Dermis blood vessel endothelial cell (primary cell): ENCODE results near the gene CCT3. TPM values are rescaled to one million over a fixed set of nuclear protein-coding genes. Genes with fewer than 3 reads are reported as not detected.

Source experiments
- DNase-seq: peaks from one replicate; pipeline ENCODE4 v3.0.0; 2010
- total RNA-seq: library from RNA; depleted of rRNA; stranded (reverse); fragments of >200 nt; gene quantifications from 2 replicates; pipeline ENCODE4 v1.2.3, GENCODE V29; 2014

The CCT3 gene
- total RNA-seq, 1 donor from 2014 or later: 552 TPM

DNA sequence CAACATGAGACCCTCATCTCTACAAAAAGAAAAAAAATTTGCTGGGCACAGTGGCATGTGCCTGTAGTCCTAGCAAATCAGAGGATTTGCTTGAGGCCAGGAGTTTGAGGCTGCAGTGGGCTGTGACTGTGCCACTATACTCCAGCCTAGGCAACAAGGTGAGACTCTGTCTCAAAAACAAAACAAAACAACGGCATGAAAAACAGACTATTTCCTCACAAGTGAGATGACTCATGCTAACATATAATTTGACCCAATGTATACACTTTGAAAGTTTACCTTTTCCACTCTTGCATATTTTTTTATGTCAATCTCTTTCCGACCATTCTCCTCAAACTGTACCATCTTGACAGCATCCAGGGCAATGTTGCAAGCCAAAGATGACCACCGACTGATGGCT lies 17.5 kb downstream of the CCT3 start:
- no peak for DNase-seq

DNA sequence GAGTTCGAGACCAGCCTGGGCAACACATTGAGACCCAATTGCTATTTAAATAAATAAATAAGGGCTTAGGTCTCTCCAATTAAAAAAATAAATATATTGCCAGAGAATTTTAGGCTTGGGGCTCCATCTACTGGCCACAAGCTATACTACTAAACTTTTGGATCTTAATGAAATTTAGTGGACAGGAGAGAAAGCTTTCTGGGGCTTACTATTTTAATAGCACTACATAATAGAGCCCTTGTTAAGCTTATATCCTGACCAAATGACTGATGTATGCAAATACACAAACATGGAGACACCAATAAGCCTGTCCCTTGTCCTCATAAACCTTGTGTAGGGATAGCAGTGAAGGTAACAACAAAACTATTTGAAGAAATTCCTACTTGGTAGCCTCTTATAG lies 18.4 kb downstream of the CCT3 start:
- DNase-seq: peak; percentile 64

DNA sequence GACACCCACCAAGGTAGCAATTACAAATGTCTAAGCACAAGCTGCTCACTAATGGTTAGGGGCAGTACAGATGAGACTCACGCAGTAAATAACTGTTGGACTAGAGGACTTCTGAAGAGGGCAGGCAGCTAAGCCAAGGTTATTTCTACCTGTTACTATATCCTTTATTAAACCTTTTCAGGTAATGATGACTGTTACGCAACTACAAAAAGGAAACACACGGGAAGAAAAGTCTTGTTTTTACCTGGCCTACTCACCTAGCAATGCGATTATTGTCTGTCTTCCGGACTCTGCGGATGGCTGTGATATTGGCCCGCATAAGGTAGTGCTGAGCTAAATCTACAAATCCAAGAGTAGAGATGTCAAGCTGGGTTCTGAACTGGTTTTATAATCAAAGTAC lies 21.2 kb downstream of the CCT3 start:
- no peak for DNase-seq

DNA sequence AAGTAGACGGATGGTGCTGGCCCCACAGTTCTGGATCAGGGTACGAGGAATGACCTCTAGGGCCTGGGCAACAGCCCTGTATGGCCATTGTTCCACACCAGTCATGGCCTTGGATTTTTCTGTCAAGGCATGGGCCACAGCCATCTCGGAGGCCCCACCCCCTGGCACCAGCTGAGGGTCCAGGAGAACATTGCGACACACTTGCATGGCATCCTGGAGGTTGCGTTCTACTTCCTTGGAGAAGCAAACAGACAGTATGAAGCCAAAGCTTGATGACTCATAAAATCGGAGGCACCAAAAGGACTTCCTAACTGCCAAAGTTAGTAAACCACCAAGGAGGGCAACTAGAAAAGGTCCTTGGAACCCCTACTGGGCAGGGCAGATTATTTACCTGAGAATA lies 27.1 kb downstream of the CCT3 start:
- no peak for DNase-seq

DNA sequence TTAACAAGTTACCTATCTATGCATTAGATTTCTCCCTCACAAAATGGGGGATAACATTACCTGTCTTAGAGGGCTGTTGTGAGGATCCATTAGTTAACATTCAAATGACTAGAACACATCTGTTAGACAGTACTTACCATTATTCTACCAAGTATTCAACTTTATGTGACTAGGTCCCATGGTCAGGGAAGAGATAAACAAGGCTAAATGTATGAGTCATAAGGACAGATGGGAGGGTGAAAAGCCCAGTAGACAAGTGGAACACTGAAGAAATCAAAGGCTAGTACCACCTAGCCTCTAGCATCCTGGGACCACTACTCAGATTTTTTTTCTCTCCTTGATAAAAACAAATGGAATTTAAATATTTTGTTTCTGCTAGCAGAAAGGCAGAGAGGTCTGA lies 30.0 kb downstream of the CCT3 start:
- peak; percentile 20 for DNase-seq

DNA sequence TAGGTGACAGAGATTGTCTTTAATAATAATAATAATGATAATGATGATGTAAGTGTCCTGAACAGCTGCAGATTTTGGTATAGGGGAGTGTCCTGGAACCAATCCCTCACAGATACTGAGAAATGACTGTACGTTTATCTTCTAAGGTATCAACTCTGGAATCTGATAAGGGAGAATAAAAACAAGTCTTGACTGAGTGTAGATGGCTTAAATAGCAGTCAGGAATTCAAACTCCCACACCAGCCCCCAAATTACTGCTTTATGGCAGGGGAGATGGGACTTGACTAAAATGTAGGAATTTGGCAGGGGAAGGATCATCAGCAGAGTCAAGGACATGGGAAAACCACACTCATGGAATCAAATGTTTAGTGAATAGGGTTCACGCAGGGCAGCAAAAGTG lies 32.9 kb downstream of the CCT3 start:
- DNase-seq: no peak

DNA sequence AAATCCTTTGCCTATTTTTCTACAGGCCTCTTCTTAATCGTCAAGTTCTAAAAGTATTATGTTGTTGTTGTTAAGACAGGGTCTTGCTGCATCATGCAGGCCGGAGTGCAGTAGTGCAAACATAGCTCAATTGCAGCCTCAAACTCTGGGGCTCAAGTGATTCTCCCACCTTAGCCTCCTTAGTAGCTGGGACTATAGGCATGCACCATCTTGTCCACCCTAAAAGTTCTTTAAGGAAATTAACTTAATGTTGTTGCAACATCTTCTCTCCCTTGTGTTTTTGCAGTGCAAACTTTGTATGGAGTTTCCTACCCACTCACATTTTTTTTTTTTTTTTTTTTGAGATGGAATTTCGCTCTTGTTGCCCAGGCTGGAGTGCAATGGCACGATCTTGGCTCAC lies 34.9 kb downstream of the CCT3 start:
- no peak for DNase-seq

DNA sequence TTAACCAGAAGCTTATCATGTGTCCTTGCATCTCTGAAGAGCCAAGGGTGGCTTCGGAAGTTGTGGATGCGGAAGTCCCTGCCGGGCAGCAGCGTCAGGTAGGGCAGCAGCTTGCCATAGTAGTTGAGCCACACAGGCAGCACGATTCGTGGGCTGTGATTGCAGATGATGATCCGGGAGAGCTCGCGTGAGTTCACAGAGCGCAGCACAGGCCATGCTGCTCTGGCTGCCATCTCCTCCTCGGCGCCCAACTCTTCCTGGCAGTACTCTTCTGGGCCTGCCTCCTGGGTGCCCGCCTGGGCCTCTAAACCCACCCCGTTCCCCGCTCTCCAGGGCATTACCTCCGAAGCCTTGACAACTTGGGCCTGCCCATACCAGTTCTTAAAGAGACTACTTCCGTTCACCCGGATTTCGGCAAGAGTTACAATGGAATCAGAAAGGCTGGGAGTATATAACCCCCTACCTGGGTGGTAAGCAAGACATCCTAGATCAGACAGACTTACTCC lies 39.2 kb downstream of the CCT3 start, which contains the start of gene VHLL:
VHLL (minus strand) TSS at position 456 of the 506 bp plus-strand sequence; CDS start at position 338, 118 bp downstream.
- DNase-seq: no peak

DNA sequence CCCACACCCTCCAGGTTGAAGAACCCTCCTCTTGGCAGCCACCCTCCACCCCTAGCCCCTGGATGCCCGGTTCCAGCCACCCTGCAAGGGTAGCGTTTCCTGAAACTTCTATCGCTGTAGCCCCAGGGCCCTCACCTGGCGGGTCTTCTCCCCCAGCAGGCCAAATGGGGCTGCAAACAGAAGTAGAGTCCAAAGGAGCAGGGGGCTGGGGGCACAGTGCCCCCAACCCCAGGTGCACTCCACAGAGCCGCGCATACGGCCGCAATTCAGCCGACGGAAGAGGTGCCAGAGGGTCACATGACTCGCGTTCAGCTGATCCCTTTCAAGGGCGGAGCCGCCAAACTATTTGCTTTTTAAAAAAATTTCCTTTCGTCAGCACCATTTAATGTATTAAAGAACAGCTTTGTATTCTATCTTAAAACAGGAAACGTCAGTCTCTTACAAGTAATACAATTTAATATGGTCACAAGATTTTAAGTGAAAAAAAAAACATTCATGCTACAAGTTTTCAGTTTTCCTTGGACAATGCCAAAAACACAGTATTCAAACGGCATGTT lies 42.6 kb downstream of the CCT3 start, which contains the start of gene GLMP:
GLMP (minus strand) TSS at position 289 of the 557 bp plus-strand sequence; CDS start at position 255, 34 bp downstream.
- DNase-seq: peak; percentile 79

DNA sequence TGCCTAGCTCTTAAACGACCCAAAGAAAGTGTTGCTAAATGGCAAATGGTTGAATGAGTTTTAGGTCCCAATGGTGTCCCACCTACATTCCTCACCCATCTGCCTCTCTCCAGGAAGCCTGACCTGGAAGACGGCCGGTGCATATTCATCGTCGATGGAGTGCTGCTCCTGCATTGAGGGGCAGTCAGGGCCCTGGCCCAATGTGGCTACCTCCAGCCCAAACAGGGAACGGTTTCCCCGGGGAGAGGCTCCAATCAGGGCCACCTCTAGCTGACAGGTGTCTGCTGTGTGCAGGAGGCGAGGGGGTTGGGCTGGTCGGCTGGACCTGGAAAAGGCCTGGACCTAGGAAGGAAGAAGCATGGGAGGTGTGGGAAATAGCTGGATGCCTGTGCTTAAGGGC lies 44.2 kb downstream of the CCT3 start:
- no peak for DNase-seq

DNA sequence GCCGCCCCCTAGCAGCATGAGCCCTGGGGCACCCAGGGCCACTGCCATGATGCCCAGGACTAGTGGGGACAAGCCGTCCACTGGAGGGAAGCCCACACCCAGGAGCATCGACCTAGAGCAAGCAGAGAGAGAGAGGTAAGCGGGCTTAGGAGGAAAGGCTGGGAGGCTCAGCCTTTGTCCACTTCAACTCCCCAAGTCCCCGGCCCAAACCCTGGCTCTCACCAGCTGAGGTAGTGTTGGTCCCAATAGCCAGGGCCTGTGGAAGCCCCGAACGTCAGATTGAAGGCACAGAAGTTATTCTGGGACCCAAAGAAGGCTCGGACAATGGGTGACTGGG lies 45.0 kb downstream of the CCT3 start:
- no peak for DNase-seq

DNA sequence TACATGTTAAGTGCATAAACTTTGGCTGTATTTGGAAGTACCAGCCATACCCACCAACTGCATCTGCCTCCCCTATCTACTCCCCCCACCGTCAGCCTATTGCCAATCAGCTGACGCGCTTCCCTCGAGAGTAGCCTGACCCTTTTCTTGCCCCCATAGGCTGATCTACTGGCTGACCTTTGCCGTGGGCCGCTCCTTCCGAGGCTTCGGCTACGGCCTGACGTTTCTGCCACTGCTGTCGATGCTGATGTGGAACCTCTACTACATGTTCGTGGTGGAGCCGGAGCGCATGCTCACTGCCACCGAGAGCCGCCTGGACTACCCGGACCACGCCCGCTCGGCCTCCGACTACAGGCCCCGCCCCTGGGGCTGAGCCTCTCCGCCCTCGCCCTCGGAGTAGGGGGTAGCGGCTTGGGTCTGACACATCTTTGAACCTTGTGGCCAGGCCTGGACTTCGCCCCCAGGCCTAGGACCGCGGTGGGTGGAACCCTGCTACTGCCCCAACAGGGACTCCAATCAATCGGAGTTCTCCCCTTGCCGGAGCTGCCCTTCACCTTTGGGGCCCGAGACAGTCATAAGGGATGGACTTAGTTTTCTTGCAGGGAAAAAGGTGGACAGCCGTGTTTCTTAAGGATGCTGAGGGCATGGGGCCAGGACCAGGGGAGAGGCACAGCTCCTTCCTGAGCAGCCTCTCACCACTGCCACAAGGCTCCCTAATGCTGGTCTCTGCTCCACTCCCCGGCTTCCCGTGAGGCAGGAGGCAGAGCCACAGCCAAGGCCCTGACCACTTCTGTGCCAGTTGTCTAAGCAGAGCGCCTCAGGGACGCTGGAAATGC lies 46.6 kb downstream of the CCT3 start:
- DNase-seq: peak; percentile 83

DNA sequence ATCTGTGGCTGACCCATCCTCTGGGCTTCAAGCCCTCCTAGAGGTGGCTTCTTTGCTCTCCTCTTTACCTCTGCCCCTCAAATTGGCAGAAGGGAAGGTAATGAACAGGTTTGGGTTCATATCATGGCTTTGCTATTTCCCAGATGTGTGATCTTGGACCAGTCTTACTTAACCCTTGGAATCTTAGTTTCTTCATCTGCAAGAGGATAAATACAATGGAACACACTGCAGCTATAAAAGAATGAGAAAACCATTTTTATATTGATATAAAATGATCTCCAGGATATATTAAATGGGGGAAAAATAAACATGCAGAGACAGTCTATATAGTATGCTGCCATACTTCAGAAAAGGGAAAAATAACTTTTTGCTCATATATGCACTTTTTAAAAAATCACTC lies 48.2 kb downstream of the CCT3 start:
- DNase-seq: no peak

DNA sequence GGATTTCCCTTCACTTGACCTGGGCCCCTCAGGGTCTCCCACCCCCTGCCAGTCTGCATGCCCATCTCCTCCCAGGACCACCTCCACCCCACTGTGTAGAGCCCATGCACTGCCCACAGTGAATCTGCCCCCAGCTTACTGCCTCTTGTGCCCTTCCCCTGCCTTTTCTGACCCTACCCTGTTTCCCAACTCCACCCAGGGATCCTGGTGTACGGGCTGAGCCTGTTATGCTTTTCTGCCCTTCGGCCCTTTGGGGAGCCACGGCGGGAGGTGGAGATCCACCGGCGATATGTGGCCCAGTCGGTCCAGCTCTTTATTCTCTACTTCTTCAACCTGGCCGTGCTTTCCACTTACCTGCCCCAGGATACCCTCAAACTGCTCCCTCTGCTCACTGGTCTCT lies 52.0 kb downstream of the CCT3 start:
- no peak for DNase-seq

DNA sequence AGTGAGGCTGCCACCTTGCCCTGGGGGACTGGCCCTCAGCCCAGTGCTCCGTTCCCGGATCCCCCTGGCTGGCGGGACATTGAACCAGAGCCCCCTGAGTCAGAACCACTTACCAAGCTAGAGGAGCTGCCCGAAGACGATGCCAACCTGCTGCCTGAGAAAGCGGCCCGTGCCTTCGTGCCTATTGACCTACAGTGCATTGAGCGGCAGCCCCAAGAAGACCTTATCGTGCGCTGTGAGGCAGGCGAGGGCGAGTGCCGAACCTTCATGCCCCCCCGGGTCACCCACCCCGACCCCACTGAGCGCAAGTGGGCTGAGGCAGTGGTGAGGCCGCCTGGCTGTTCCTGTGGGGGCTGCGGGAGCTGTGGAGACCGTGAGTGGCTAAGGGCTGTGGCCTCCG lies 52.7 kb downstream of the CCT3 start:
- DNase-seq: no peak

DNA sequence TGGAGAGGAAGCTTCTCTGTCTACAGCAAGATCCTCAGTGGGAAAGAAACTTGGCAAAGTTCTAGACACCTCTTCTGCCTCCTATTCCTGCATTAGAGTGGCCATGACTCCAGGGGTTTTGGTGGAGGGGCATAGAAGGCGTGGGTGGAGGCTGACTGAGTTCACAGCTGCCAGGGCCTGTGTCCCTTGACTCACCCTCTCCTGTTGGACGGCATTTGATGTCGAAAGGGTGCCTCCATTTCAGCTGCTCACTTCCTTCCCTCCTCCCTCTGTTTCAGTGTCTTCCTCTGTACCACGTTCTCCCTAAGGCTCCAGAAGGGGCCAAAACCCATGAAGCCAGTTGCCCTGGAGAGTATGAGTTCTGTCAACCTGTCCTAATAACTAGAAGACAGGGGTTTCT lies 53.3 kb downstream of the CCT3 start:
- DNase-seq: no peak

DNA sequence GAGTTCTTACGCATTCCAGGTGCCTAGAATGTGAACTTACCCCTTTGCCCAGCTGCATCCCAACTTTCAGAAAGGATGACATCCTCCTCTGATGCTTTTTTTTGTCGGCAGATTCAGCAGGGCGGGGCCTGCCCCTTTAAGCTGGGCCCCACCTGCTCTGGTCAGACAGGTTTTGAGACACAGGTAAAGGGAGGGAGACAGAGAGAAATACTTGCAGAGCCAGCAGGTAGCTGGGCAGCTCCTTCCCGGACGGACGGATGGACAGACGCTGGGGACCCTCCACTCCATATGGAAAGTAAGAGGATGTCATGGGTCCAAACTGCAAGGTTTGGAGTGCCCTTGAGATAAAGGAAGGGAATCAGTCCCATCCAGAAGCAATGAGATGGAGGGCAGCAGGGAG lies 54.0 kb downstream of the CCT3 start, which contains the start of gene TMEM79:
TMEM79 (plus strand) TSS at position 214 of the 400 bp plus-strand sequence. CDS start 902 bp downstream, outside the sequence.
- DNase-seq: no peak

DNA sequence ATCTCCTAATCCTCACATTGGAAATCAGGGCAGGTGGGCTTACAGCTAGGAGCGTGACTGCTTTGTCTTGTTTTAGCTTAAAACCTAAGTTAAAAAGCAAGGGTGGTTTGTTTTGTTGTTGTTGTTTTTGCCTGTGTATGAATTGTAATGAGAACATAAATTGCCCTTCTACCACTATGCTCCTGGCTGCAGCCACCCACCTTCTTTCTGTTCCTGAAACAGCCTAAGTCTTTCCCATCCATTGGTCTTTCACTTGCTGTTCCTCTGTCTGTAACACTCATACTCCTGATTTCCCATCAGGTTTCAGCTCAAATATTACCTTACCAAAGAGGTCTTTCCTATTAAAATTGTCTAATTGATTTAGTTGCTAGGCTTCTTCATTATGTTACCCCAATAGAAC lies 54.6 kb downstream of the CCT3 start:
- DNase-seq: no peak

DNA sequence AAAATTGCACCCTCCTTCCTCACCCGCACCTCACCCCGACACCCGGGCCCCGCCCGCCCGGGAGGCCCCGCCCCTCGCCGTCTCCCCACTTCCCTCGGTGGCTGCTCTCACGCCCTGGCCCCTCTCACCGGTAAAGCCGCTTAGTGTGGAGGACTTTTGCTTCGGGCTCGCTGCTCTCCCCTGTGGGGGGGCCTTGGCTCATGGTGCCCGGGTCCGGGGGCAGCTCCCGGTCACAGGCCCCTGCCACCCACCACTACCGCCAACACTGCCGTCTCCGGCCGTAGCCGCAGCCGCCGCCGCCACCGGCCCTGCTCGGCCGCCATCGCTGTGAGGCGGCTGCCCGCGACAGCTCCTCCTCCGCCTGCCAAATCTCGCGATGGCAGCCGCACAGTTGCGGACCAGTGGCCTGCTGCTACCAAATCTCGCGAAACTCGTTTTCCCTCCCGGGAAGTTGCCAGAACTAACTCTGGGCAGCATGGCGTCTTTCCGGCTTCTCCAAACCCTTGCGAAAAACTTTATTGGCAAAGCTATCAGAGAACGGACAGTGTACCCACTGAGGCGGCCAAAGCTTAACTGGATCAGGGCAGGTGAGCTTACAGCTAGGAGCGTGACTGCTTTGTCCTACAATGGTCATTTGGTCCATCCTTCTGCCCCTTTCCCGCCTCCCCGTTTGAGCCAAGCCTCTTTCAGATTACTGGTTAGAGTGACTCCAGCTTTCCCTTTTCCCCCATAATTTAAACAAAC lies 55.4 kb downstream of the CCT3 start, which contains the start of gene SMG5:
SMG5 (minus strand) TSS at position 347 of the 744 bp plus-strand sequence; CDS start at position 202, 145 bp downstream.
- peak; percentile 99 for DNase-seq

DNA sequence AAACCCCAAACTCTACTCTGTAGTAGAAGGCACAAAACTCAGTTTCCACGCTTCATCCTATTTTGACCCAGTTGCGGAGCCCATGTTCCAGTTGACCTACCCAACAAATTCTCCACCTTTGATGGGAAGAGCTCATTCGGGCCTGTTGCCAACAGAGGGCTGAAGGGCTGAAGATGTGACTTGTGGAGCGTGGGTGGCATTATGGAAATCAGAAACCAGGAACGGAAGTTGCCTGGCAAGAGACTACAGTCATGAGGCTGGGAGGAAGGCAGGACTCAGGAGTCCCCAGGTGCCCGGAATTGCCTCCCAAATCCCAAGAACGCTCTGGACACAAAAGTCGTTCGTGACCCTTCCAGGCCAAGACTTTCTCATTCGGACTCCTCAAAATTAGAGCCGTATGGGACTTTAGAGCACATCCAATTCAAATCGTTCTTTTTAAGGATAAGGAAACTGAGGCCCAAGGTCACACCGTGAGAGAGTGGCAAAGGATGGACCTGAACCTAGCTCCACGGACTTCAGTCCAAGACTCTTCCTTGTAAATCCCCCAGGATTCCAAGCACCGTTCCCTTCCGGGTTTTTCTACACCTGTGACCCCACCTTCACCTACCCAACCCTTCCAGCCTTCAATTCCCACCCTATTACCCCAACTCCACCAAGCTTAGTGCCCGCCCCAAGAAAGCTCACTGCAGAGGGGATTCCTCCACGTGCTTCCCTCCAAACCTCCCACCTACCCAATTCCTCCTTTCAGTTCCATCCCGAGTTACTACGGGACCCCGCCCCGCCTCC lies 56.2 kb downstream of the CCT3 start:
- DNase-seq: peak; percentile 46

DNA sequence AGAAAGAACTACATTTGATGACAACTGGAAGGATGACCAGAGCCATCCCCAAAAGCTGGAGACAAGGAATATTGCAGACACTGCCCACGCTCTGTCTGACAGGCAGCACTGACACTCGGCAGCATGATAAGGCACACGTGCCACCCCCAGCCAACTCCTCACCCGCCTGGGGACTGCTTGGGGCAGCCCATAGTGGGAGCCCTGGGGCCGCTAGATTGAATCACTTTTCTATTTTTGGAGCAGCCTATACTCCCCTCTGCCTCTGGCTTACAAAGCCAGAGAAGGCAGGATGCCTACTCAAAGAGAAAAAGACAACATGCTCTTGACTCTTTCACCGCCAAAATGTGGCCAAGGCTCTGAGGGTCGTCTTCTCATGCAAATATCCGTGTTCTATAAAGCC lies 56.8 kb downstream of the CCT3 start:
- DNase-seq: peak; percentile 37

DNA sequence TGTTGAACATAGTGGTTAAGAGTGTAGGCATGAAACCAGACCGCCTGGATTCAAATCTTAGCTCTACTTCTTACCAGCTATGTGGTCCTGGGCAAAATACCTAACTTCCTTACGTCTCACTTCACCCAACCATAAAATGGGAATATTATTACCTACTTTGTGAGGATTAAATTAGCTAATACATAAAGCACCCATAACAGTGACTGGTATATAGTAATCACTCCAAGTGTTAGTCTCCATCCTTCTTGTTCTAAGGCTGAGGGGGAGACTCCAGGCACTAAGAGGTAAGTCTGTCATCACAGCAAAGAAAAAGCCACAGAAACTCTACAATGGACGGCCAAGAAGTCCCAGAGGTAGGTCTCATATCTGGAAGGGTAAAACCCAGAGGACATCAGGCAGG lies 58.3 kb downstream of the CCT3 start:
- DNase-seq: no peak
